G401 (cell line): ENCODE results near the gene C5orf46. TPM values are rescaled to one million over a fixed set of nuclear protein-coding genes. Genes with fewer than 3 reads are reported as not detected.

Experiments used
- total RNA-seq: library from RNA; depleted of rRNA; stranded (reverse); fragments of >200 nt; shearing (Covaris generic); gene quantifications from 2 replicates; pipeline ENCODE4 v1.2.3, GENCODE V29; 2014; rRNA removed

C5orf46 gene
- total RNA-seq, 1 experiment from 2014 or later: not detected

Other genes starting within 250 kb of the C5orf46 start
- not detected in 2 replicates for gene JAKMIP2, start 123.8 kb downstream of the C5orf46 start, total RNA-seq
- gene SPINK1, start 74.9 kb downstream of the C5orf46 start, total RNA-seq: not detected in 2 replicates
- gene SCGB3A2, start 27.8 kb downstream of the C5orf46 start, total RNA-seq: not detected in 2 replicates
- gene SPINK5, start 157.4 kb upstream of the C5orf46 start, total RNA-seq: not detected in 2 replicates